ENCODE results near the gene NR1D1. TPM values are rescaled to one million over a fixed set of nuclear protein-coding genes. Genes with fewer than 3 reads are reported as not detected.

Gene NR1D1
- total RNA-seq, 1 experiment from 2014 or later, result 7.5 TPM

DNA sequence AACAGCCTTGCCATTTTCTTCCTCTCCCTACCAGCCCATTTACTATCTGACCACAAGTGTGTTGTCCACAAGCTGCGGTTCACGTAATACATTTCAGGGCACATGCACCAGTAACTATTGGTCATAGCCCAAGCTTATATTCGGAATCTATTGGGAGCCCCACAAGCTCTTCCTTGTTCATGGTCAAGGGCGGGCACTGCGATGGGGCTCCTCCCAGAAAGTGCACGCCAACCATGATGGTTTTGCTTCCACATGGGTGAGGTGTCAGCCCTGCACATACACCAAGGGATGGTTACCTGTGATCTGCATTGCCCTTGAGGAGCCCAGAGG lies 25.6 kb downstream of the NR1D1 start:
- ChIA-PET POLR2A (interaction anchor here (1.1 to 6.8 kb wide), 5 partner anchors 10 to 24 kb away, joined by 3 to 82 read pairs (median 9); partner anchors contain the start of genes MED24, NR1D1 and THRA), CTCF (interaction anchor here (0.6 to 6.9 kb wide), 27 partner anchors 10 to 442 kb away, joined by 3 to 131 read pairs (median 5); partner anchors contain the start of genes CSF3, MED24, NR1D1 and THRA)
- peaks cover 28% of the 10 kb centered on the region for H3K36me3 Mint-ChIP-seq (ENCODE audit: insufficient read depth, unreplicated experiment)
- intact Hi-C loops (cut with micrococcal nuclease), result loop anchor here (1.0 kb wide), 2 partner anchors 21 to 62 kb away; partner anchors contain the start of gene MED24
- H3K4me1 Mint-ChIP-seq (ENCODE audit: insufficient read depth, unreplicated experiment), result peaks cover 67% of the 10 kb centered on the region
- peak overlapping the region; percentile 65 for H3K4me3 Mint-ChIP-seq (ENCODE audit: unreplicated experiment)
- no peaks in the 10 kb centered on the region for H3K27me3 Mint-ChIP-seq (ENCODE audit: insufficient read depth, unreplicated experiment)
- BruUV-seq (replicated peaks), result no TSS peak
- TF ChIP-seq, protein P1, sequence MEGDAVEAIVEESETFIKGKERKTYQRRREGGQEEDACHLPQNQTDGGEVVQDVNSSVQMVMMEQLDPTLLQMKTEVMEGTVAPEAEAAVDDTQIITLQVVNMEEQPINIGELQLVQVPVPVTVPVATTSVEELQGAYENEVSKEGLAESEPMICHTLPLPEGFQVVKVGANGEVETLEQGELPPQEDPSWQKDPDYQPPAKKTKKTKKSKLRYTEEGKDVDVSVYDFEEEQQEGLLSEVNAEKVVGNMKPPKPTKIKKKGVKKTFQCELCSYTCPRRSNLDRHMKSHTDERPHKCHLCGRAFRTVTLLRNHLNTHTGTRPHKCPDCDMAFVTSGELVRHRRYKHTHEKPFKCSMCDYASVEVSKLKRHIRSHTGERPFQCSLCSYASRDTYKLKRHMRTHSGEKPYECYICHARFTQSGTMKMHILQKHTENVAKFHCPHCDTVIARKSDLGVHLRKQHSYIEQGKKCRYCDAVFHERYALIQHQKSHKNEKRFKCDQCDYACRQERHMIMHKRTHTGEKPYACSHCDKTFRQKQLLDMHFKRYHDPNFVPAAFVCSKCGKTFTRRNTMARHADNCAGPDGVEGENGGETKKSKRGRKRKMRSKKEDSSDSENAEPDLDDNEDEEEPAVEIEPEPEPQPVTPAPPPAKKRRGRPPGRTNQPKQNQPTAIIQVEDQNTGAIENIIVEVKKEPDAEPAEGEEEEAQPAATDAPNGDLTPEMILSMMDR (IDR thresholded peaks at IDR 0.05; ENCODE audit: unreplicated experiment), result no peak
- H3K27ac Mint-ChIP-seq (ENCODE audit: low read depth, unreplicated experiment), result peak overlapping the region; percentile 36
- no peaks in the 10 kb centered on the region for H3K9me3 Mint-ChIP-seq (ENCODE audit: unreplicated experiment)
- DNase-seq (ENCODE audit: unreplicated experiment), result no peak

DNA sequence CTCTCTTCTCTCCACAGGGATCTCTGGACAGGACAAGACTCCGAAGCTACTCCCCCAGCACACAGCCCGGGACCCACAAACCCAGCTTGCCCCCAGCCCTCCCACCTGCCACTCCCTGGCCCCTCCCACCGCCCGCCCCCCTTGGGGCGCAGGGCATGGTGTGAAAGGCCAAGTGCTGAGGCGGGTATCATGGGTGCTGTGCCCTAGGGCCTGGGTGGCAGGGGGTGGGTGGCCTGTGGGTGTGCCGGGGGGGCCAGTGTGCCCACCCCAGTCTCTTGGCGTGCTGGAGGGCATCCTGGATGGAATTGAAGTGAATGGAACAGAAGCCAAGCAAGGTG lies 26.2 kb downstream of the NR1D1 start:
- Mint-ChIP-seq H3K27me3 (ENCODE audit: insufficient read depth, unreplicated experiment) (no peaks in the 10 kb centered on the region), H3K9me3 (ENCODE audit: unreplicated experiment) (no peaks in the 10 kb centered on the region), H3K4me1 (ENCODE audit: insufficient read depth, unreplicated experiment) (peaks cover 74% of the 10 kb centered on the region), H3K27ac (ENCODE audit: low read depth, unreplicated experiment) (peak overlapping the region; percentile 44), H3K36me3 (ENCODE audit: insufficient read depth, unreplicated experiment) (peaks cover 26% of the 10 kb centered on the region), H3K4me3 (ENCODE audit: unreplicated experiment) (no peak overlapping the region)
- ChIA-PET CTCF (interaction anchor here (0.6 to 6.9 kb wide), 10 partner anchors 11 to 105 kb away, joined by 3 to 131 read pairs (median 22); partner anchors contain the start of genes CSF3, MED24, NR1D1 and THRA), POLR2A (interaction anchor here (1.0 to 6.8 kb wide), 4 partner anchors 9 to 25 kb away, joined by 3 to 82 read pairs (median 16); partner anchors contain the start of genes MED24 and NR1D1)
- no TSS peak for BruUV-seq (replicated peaks)
- DNase-seq (ENCODE audit: unreplicated experiment), result no peak
- intact Hi-C loops (cut with micrococcal nuclease), result no loop called here
- TF ChIP-seq, protein P1 (IDR thresholded peaks at IDR 0.05; ENCODE audit: unreplicated experiment), result no peak

DNA sequence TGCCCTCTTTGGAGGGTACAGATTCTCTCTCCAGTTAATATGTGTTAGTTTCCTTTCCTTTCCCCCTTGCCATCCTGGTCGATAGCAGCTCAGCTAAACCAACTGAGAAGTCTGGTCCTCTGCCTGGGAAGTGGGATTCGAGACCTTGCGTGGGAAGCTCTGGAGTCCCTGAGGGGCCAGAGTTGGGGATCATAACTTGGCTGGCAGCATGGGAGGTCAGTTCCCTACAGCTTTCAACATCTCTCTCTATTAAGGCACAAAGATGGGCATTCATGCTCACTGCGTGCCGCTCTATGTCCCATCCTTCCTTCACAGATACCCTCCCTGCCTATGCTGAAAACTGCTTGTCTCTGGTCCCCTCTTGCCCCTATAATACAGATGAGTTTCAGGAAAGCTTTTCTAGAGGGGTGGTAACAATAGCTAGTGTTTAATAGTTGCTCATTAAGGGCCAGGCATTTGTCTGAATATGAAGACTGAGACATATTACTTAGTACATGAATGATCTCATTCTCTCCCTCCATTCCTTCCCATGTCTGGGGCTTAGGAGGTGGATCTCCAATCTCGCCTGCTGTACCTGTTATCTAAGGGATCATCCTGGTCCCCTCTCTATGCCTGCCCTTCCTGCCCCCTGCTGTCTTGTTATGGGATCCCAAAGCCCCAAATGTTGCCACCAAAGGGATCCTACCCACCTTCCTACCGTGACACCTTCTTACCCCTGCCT lies 26.8 kb downstream of the NR1D1 start:
- no peaks in the 10 kb centered on the region for H3K9me3 Mint-ChIP-seq (ENCODE audit: unreplicated experiment)
- POLR2A ChIA-PET, result interaction anchor here (1.0 to 6.8 kb wide), 4 partner anchors 10 to 25 kb away, joined by 3 to 82 read pairs (median 20); partner anchors contain the start of genes MED24, NR1D1 and THRA
- CTCF ChIA-PET, result interaction anchor here (0.6 to 6.9 kb wide), 10 partner anchors 11 to 506 kb away, joined by 3 to 131 read pairs (median 20); partner anchors contain the start of genes CSF3, NR1D1 and THRA
- H3K4me3 Mint-ChIP-seq (ENCODE audit: unreplicated experiment), result no peak overlapping the region
- BruUV-seq (replicated peaks), result no TSS peak
- peaks cover 21% of the 10 kb centered on the region for H3K36me3 Mint-ChIP-seq (ENCODE audit: insufficient read depth, unreplicated experiment)
- DNase-seq (ENCODE audit: unreplicated experiment), result no peak
- intact Hi-C loops (cut with micrococcal nuclease), result no loop called here
- peaks cover 79% of the 10 kb centered on the region for H3K4me1 Mint-ChIP-seq (ENCODE audit: insufficient read depth, unreplicated experiment)
- H3K27ac Mint-ChIP-seq (ENCODE audit: low read depth, unreplicated experiment), result peak overlapping the region; percentile 44
- no peaks in the 10 kb centered on the region for H3K27me3 Mint-ChIP-seq (ENCODE audit: insufficient read depth, unreplicated experiment)
- TF ChIP-seq, protein P1 (IDR thresholded peaks at IDR 0.05; ENCODE audit: unreplicated experiment), result no peak

DNA sequence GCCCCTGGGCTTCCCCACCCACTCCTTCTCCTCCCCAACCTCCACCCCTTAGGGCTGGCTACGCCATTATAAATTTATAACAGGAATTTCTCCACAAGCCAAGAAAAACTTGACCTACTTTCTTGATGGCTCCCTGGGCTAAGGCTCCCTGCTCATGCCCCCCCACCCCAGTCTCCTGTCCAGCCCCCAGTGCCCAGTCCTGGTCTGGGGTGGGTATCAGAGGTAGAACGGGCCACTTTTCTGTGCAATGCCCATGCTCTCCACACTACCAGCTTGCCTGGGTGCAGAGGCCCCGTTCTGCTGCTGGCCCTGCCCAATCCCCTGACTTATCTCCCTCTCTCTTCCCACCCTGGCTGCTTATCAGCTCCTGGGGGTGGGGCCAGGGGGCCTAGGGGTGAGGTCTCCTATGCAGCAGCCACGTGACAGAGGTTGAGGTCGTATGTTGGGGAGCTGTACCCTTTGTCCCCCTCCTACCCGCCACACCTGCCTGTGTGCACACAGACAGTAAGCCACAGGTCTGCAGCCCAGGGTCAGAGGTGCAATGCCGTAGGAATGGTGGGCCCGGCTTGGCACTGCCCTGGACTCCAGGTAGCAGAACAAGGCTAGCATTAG lies 27.5 kb downstream of the NR1D1 start:
- peaks cover 16% of the 10 kb centered on the region for H3K36me3 Mint-ChIP-seq (ENCODE audit: insufficient read depth, unreplicated experiment)

More for the DNA sequence above, 27.5 kb downstream of the NR1D1 start:
- CTCF ChIA-PET, result interaction anchor here (0.6 to 6.9 kb wide), 6 partner anchors 10 to 505 kb away, joined by 3 to 131 read pairs (median 43); partner anchors contain the start of genes CSF3 and THRA
- H3K27me3 Mint-ChIP-seq (ENCODE audit: insufficient read depth, unreplicated experiment), result no peaks in the 10 kb centered on the region
- POLR2A ChIA-PET, result interaction anchor here (0.8 to 6.8 kb wide), 9 partner anchors 8 to 612 kb away, joined by 3 to 82 read pairs (median 4); partner anchors contain the start of genes CDK12, MED24, NR1D1 and THRA
- H3K27ac Mint-ChIP-seq (ENCODE audit: low read depth, unreplicated experiment), result peak overlapping the region; percentile 44
- BruUV-seq (replicated peaks), result no TSS peak
- TF ChIP-seq, protein P1 (IDR thresholded peaks at IDR 0.05; ENCODE audit: unreplicated experiment), result no peak
- intact Hi-C loops (cut with micrococcal nuclease), result no loop called here
- H3K4me1 Mint-ChIP-seq (ENCODE audit: insufficient read depth, unreplicated experiment), result peaks cover 82% of the 10 kb centered on the region
- H3K4me3 Mint-ChIP-seq (ENCODE audit: unreplicated experiment), result peak overlapping the region; percentile 58
- no peak for DNase-seq (ENCODE audit: unreplicated experiment)
- no peaks in the 10 kb centered on the region for H3K9me3 Mint-ChIP-seq (ENCODE audit: unreplicated experiment)
